ENCODE results near the gene MVP.
"Not testable (repeated sequence)": the region's sequence is repeated elsewhere in the genome, so short reads cannot be mapped to it uniquely, and the experiment has no call there.

The MVP gene

DNA sequence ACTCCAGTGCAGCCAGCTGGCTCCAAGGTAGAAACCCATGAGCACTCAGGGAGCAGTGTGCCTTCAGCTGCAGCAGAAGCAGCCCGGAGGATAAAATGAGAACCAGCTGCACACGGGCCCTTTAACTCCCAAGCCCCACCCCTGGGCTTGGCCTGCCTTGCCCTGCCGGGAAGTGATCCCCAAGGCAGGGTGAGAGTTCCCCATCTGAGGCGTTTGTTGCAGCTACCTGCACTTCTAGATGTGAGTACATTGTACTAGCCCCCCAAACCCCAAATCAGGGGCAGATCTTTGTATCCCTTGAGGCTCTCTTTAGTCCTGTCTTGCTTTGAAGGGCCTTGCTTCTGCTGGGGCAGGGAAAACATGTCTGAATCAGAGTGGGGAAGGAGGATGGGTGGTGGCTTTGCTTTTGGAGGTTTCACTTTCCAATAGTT lies at the start of gene MVP:
MVP (plus strand) TSS at position 192 of the 431 bp plus-strand sequence. CDS start 10,088 bp downstream, outside the sequence.
- TF ChIP-seq CTCF (conservative IDR thresholded peaks at IDR 0.05; ENCODE audit: low read length), result no peak
- peak within 1 kb of the TSS; percentile 97 for H3K4me3 ChIP-seq (ENCODE audit: low read length)
- peak; percentile 70 for DNase-seq (ENCODE audit: low read depth)

DNA sequence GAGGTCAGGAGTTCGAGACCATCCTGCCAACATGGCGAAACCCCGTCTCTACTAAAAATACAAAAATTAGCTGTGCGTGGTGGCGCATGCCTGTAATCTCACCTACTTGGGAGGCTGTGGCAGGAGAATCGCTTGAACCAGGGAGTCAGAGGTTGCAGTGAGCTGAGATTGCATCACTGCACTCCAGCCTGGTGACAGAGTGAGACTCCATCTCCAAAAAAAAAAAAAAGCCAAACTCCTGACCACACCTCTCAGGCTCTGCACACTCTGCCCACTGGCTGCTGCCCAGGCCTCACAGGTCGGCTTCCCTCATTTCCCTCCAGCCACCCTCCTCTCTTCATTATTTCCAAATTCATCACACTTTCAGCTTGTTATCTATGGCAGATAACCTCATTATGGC lies 47.9 kb upstream of the MVP start:
- not testable (repeated sequence) for H3K4me3 ChIP-seq (ENCODE audit: low read length); DNase-seq (ENCODE audit: low read depth)

DNA sequence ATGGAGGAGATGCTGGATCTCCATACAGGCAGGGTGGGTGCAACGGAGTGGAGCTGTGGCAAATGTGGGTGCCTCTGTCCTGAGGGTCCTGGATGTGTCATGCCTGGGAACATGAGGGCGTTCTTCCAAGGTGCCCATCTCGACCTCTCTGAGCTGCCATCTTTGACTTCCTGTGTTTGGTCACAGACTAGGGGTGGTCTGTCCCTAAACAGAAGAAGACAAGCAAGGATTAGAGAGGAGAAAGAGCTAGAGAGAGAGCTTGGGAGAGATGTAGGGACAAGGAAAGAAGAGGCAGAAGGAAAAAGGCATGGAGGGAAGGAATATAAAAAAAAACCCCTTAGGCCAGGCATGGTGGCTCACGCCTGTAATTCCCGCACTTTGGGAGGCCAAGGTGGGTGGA lies 45.5 kb upstream of the MVP start:
- no peak for TF ChIP-seq CTCF (conservative IDR thresholded peaks at IDR 0.05; ENCODE audit: low read length)
- H3K4me3 ChIP-seq (ENCODE audit: low read length), result no peak overlapping the region

GRCh38 chr16:29775742-29776408 lies 44.4 kb upstream of the MVP start:
- H3K4me3 ChIP-seq (ENCODE audit: low read length), result no peak overlapping the region
- DNase-seq (ENCODE audit: low read depth), result no peak
- TF ChIP-seq CTCF (conservative IDR thresholded peaks at IDR 0.05; ENCODE audit: low read length), result no peak

More for the DNA sequence above, 45.5 kb upstream of the MVP start:
- DNase-seq (ENCODE audit: low read depth), result no peak

GRCh38 chr16:29777576-29778350 lies 42.5 kb upstream of the MVP start, which contains the start of gene ZG16:
TSS of gene ZG16 (plus strand) at chr16:29778256. CDS start at chr16:29779267, 1,011 bp downstream.
- no peak for TF ChIP-seq CTCF (conservative IDR thresholded peaks at IDR 0.05; ENCODE audit: low read length)
- H3K4me3 ChIP-seq (ENCODE audit: low read length), result no peak within 1 kb of the TSS
- no peak for DNase-seq (ENCODE audit: low read depth)

GRCh38 chr16:29779474-29779873 lies 40.8 kb upstream of the MVP start:
- DNase-seq (ENCODE audit: low read depth), result no peak
- no peak overlapping the region for H3K4me3 ChIP-seq (ENCODE audit: low read length)
- TF ChIP-seq CTCF (conservative IDR thresholded peaks at IDR 0.05; ENCODE audit: low read length), result no peak

GRCh38 chr16:29783094-29783953 lies 36.9 kb upstream of the MVP start:
- H3K4me3 ChIP-seq (ENCODE audit: low read length); DNase-seq (ENCODE audit: low read depth): not testable (repeated sequence)

All from AG10803 (cell line).